ENCODE measurements around the gene IPO4. TPM values are rescaled to one million over a fixed set of nuclear protein-coding genes. Genes with fewer than 3 reads are reported as not detected.
A peak's percentile ranks its signal among the peaks of the same experiment; 100 is the strongest.

Gene IPO4
- total and polyA plus RNA-seq, 2 of the 13 experiments (the other 11 are each of a cell fraction or from before 2014, with no cell fraction given): 39.0 to 179 TPM

DNA sequence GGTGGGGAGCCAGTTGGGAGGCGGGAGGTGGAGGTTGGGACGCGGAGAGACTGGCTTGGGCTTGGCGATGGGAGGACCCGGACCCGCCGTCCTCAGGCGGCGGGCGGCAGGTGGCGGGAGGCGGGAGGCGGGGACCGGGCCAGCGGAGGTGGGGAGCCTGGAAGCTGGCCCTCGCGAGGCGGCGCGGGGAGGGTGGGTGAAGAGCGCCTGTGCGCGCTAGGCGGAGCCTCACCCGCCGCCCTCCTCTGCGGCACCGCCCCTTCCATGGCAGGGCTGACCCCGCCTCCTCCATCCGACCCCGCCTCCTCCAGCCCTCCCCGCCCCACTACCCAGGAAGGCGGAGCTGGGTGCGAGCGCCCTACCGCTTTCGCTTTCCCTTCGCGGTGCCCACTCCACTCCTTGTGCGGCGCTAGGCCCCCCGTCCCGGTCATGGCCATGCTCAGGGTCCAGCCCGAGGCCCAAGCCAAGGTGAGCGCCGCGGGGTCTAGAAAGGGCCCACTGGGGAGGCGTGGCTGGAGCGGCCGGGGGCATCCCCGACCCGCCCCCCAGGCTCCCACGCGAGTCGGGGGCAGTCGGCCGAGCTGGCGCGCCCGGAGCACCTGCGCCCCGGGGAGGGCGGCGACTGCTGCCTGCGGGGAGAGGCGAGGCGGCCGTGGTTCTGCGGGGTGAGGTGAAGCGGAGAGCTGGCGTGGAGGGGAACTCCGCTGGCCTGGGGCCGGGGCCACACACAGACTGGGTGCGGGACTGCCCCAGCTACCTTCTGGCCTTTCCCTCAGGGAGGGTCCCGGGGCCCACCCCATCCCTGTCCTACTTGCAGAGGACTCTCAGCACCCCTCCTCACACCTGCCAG is 52.6 kb downstream of the IPO4 start, which contains the start of gene PSME1 (continued):
- TF ChIP-seq ZNF572 (CRISPR knock-in tag; IDR thresholded peaks at IDR 0.05) (no peak), ZNF414 (CRISPR knock-in tag; IDR thresholded peaks at IDR 0.05) (no peak), ZNF230 (CRISPR knock-in tag; IDR thresholded peaks at IDR 0.05) (peak; percentile 3), PRDM10 (CRISPR knock-in tag; IDR thresholded peaks at IDR 0.05; ENCODE audit: low read depth) (peak; percentile 73), ZNF143 (CRISPR knock-in tag; IDR thresholded peaks at IDR 0.05) (peak; percentile 44; the same call in 1 of the 2 replicates), ZNF556 (CRISPR knock-in tag; IDR thresholded peaks at IDR 0.05; ENCODE audit: borderline replicate concordance) (no peak; the same call in 1 of the 2 replicates), ZSCAN22 (CRISPR knock-in tag; IDR thresholded peaks at IDR 0.05) (no peak), ZFP36 (IDR thresholded peaks at IDR 0.05; ENCODE audit: borderline replicate concordance, low read depth, low read length, partially characterized antibody) (no peak), ZNF33B (CRISPR knock-in tag; IDR thresholded peaks at IDR 0.05) (peak; percentile 79), HOXA9 (CRISPR knock-in tag; IDR thresholded peaks at IDR 0.05; ENCODE audit: borderline replicate concordance) (no peak), XRCC5 (optimal IDR thresholded peaks at IDR 0.05; ENCODE audit: low read length) (peak; percentile 53), NR3C1 (CRISPR knock-in tag; IDR thresholded peaks at IDR 0.05) (peak; percentile 84), DBP (CRISPR knock-in tag; IDR thresholded peaks at IDR 0.05; ENCODE audit: not compliant biosample characterization) (peak; percentile 70), ZNF234 (CRISPR knock-in tag; conservative IDR thresholded peaks at IDR 0.05) (no peak), ZNF777 (CRISPR knock-in tag; IDR thresholded peaks at IDR 0.05) (peak; percentile 72), STAG1 (CRISPR knock-in tag; IDR thresholded peaks at IDR 0.05) (peak; percentile 5; the same call in 1 of the 2 replicates), ZNF749 (CRISPR knock-in tag; IDR thresholded peaks at IDR 0.05; ENCODE audit: borderline replicate concordance) (peak; percentile 61; the same call in 1 of the 2 replicates), NCOR1 (IDR thresholded peaks at IDR 0.05; ENCODE audit: borderline replicate concordance, low read length) (peak; percentile 66; the same call in 1 of the 2 replicates), TP53 (CRISPR knock-in tag; conservative IDR thresholded peaks at IDR 0.05) (no peak), ZNF34 (CRISPR knock-in tag; IDR thresholded peaks at IDR 0.05; ENCODE audit: borderline replicate concordance) (peak; percentile 67; the same call in 1 of the 2 replicates), ATF6 (CRISPR knock-in tag; conservative IDR thresholded peaks at IDR 0.05) (no peak; the same call in 1 of the 2 replicates), MYNN (CRISPR knock-in tag; IDR thresholded peaks at IDR 0.05; ENCODE audit: low read depth) (no peak; the same call in none of the 2 replicates)

Measured in HepG2 (cell line).